Measurements from ENCODE around the gene COMTD1. TPM values are rescaled to one million over a fixed set of nuclear protein-coding genes. Genes with fewer than 3 reads are reported as not detected.

The COMTD1 gene
- total and polyA plus RNA-seq, 2 of the 13 experiments (the other 11 are each of a cell fraction or from before 2014, with no cell fraction given): 11.8 to 18.4 TPM

GRCh38 chr10:75234683-75235374, 928 bp downstream of the COMTD1 start (continued):
- TF ChIP-seq AKNA (CRISPR knock-in tag; IDR thresholded peaks at IDR 0.05; ENCODE audit: borderline replicate concordance) (no peak), ZNF720 (CRISPR knock-in tag; IDR thresholded peaks at IDR 0.05) (no peak), POLR2AphosphoS2 (IDR thresholded peaks at IDR 0.05; ENCODE audit: low read depth, low read length) (no peak), ZNF777 (CRISPR knock-in tag; IDR thresholded peaks at IDR 0.05) (peak; percentile 38), KLF11 (CRISPR knock-in tag; IDR thresholded peaks at IDR 0.05) (no peak), ZNF660 (CRISPR knock-in tag; IDR thresholded peaks at IDR 0.05; ENCODE audit: borderline replicate concordance, low read depth) (no peak), KIAA2018 (CRISPR knock-in tag; IDR thresholded peaks at IDR 0.05; ENCODE audit: borderline replicate concordance) (peak; percentile 65; the same call in 1 of the 2 replicates), ZNF225 (CRISPR knock-in tag; IDR thresholded peaks at IDR 0.05) (0 out of 2 replicates have a peak, but pooled peaks have one; percentile 55), MXD4 (CRISPR knock-in tag; IDR thresholded peaks at IDR 0.05) (0 out of 2 replicates have a peak, but pooled peaks have one; percentile 5), NAIF1 (CRISPR knock-in tag; IDR thresholded peaks at IDR 0.05; ENCODE audit: borderline replicate concordance) (no peak), MEIS1 (CRISPR knock-in tag; IDR thresholded peaks at IDR 0.05; ENCODE audit: borderline replicate concordance) (0 out of 2 replicates have a peak, but pooled peaks have one; percentile 1), ZNF619 (CRISPR knock-in tag; IDR thresholded peaks at IDR 0.05) (no peak), ZGPAT (CRISPR knock-in tag; IDR thresholded peaks at IDR 0.05) (no peak), AGO2 (optimal IDR thresholded peaks at IDR 0.05; ENCODE audit: low read depth, low read length) (peak; percentile 66), ZMYM2 (CRISPR knock-in tag; IDR thresholded peaks at IDR 0.05) (peak; percentile 64; the same call in 1 of the 2 replicates)
